Pancreas (tissue), 10 donors: ENCODE results near the gene STK10. TPM values are rescaled to one million over a fixed set of nuclear protein-coding genes. Genes with fewer than 3 reads are reported as not detected.
A peak's percentile ranks its signal among the peaks of the same experiment; 100 is the strongest.

Experiments used
- ATAC-seq, 4 donors: fragments of 200-7000 bp; cut with Tn5 transposase; one replicate each; pipeline versions ENCODE4 v1.8.0 to v1.9.1; 2020; ENCODE audit warnings: mild to moderate bottlenecking in 4 of 4, moderate library complexity in 4 of 4
- DNase-seq, 6 donors: peaks; one replicate each; pipeline ENCODE4 v3.0.0-alpha.2; 2020
- FAIRE-seq: peaks from 2 replicates; lab custom pipeline; 2012; peaks lifted over from hg19 to GRCh38; lab: Jason Lieb, UNC
- H3K27ac ChIP-seq, 4 donors: fragments of 200-600 bp; sonication (generic); 1 replicate in 3 of 4; 2 replicates in 1 of 4; pipeline versions ENCODE4 v1.5.0 to v1.8.0; 2020
- H3K27me3 ChIP-seq, 4 donors: fragments of 200-600 bp; one replicate each; pipeline ENCODE4 v1.8.0; 2021
- H3K36me3 ChIP-seq, 3 donors: fragments of 200-600 bp; sonication (generic) in 1 of 3; one replicate each; pipeline versions ENCODE4 v1.5.0 to v1.8.0; 2020 to 2021
- H3K4me1 ChIP-seq, 3 donors: fragments of 200-600 bp; one replicate each; pipeline ENCODE4 v1.8.0; 2021
- H3K4me3 ChIP-seq, 4 donors: fragments of 200-600 bp; sonication (generic) in 2 of 4; one replicate each; pipeline versions ENCODE4 v1.5.0 to v1.8.0; 2020 to 2021
- H3K9me3 ChIP-seq, 4 donors: fragments of 200-600 bp; one replicate each; pipeline ENCODE4 v1.8.0; 2021
- WGBS, 2 donors: extraction: QIAGEN DNeasy Blood & Tissue Kit; methylation state at CpG; one replicate each; pipeline ENCODE4 v1.1.7; 2013; 5-methylcytosine and 5-hydroxymethylcytosine counted together
- intact Hi-C, 3 donors: fragments of 100-400 bp; cut with DNase I; formaldehyde crosslinking; loops; one replicate each; pipeline versions ENCODE4 v1.11.1 to v1.14.2; 2022
- polyA plus RNA-seq, 2 donors: library from polyadenylated mRNA; stranded (reverse); fragments of 200-250 nt; gene quantifications; one replicate each; pipeline ENCODE4 v1.2.3, GENCODE V29; 2013
- total RNA-seq, 6 donors: library from RNA; stranded (reverse); fragmentation: NEBNext Ultra II Directional in 4 of 6; extraction: Animal tissue kit (Norgen Biotek cat#: 25700) in 4 of 6; gene quantifications; one replicate each; pipeline versions ENCODE4 v1.2.1 to v1.2.4, GENCODE V29; 2021 to 2023
- TF ChIP-seq, protein P1 (sequence below), 4 donors: fragments of 200-600 bp; sonication (generic) in 3 of 4; IDR thresholded peaks; one replicate each; pipeline versions ENCODE4 v1.5.0 to v1.8.0; 2021; ENCODE audit warnings: antibody characterized with exemption in 4 of 4
- donor health status: healthy with polysubstance abuse.
- donor health status: DM: no; HTN: no; CAD: no; lungs with moderate emphysema.
- donor health status: DM: no; HTN: no; CAD: no.
- donor health status: control.
- donor health status: control.
- donor health status: Bipolar disorder and iron deficiency.
- donor health status: DM: yes; HTN: yes; CAD: no.
- donor health status: DM: no; HTN: no; CAD: no.
- donor health status: DM: no; HTN: no; CAD: no.
- donor health status: DM: yes; HTN: yes; CAD: no.

The STK10 gene
- total and polyA plus RNA-seq, 8 donors: 4.1 to 16.3 (median 7.3) TPM

DNA sequence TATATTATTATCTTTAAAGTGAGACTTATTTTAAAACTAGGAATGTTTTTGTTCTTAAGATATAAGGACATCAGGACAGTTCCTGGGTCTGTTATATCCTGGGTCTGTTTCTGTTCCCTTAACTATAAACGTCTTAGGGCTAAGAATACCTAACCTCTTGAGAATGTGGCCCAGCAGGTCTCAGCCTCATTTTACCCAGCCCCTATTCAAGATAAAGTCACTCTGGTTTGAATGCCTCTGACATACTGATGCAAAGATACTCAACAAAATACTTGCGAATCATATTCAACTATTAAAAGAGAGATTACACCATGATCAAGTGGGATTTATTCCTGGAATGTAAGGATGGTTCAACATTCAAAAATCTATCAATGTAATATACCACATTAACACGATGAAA is 51.0 kb downstream of the STK10 start:
- intact Hi-C loops: no loop called here
- ATAC-seq (no peak), FAIRE-seq (no peak), DNase-seq (no peak)
- no peaks in the 10 kb centered on the region for H3K27me3 ChIP-seq
- TF ChIP-seq, protein P1, sequence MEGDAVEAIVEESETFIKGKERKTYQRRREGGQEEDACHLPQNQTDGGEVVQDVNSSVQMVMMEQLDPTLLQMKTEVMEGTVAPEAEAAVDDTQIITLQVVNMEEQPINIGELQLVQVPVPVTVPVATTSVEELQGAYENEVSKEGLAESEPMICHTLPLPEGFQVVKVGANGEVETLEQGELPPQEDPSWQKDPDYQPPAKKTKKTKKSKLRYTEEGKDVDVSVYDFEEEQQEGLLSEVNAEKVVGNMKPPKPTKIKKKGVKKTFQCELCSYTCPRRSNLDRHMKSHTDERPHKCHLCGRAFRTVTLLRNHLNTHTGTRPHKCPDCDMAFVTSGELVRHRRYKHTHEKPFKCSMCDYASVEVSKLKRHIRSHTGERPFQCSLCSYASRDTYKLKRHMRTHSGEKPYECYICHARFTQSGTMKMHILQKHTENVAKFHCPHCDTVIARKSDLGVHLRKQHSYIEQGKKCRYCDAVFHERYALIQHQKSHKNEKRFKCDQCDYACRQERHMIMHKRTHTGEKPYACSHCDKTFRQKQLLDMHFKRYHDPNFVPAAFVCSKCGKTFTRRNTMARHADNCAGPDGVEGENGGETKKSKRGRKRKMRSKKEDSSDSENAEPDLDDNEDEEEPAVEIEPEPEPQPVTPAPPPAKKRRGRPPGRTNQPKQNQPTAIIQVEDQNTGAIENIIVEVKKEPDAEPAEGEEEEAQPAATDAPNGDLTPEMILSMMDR (IDR thresholded peaks at IDR 0.05): no peak
- H3K4me1 ChIP-seq: peaks cover 0 to 5% (median 0%) of the 10 kb centered on the region in 3 donors
- H3K4me3 ChIP-seq: no peak overlapping the region
- no peaks in the 10 kb centered on the region for H3K9me3 ChIP-seq
- no peak overlapping the region for H3K27ac ChIP-seq
- no peaks in the 10 kb centered on the region for H3K36me3 ChIP-seq
- 87 to 90% methylated on average over 3 of the region's 3 CpGs for WGBS, 2 donors

DNA sequence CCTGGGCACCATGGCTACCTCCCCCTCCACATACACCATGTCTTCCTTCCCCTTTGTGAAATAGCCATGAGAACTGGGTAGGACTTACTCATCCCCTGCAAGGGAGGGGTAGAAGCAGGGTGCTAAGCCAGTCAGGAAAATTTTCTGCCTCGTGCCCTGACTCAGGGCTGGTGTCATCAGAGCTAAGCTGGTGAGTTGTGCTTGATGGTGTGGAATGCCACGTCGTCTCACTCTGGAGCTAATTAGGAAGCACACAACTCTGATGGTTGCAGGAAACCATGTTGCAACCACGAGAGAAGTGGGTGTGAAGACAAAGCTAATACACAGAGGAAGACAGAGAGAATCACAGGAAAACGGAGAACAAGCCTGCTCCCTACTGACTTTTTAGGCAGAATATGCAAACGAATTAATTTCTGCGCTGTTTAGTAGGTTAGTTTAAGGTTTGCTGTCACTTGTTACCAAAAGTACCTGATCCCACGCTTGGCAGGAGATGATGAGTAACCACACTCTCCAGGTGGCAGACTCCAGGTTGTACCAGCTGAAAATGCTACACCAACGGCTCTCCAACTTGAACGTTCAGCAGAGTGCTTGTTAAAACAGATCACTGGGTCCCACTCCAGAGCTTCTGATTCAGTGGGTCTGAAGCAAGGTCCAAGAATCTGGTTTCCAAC is 54.5 kb downstream of the STK10 start:
- intact Hi-C loops: no loop called here
- Histone ChIP-seq H3K4me3 (no peak overlapping the region), H3K36me3 (no peaks in the 10 kb centered on the region), H3K9me3 (no peaks in the 10 kb centered on the region), H3K27me3 (no peaks in the 10 kb centered on the region), H3K4me1 (no peaks in the 10 kb centered on the region), H3K27ac (peak overlapping the region in 1 of 4 donors; percentile 50)
- TF ChIP-seq, protein P1 (IDR thresholded peaks at IDR 0.05): no peak
- peak in 3 of 4 donors; percentile 56 to 90 (median 83) for ATAC-seq
- no peak for FAIRE-seq
- DNase-seq: peak in 1 of 6 donors; percentile 13
- WGBS, 2 donors: 82 to 84% methylated on average over 10 of the region's 10 CpGs

DNA sequence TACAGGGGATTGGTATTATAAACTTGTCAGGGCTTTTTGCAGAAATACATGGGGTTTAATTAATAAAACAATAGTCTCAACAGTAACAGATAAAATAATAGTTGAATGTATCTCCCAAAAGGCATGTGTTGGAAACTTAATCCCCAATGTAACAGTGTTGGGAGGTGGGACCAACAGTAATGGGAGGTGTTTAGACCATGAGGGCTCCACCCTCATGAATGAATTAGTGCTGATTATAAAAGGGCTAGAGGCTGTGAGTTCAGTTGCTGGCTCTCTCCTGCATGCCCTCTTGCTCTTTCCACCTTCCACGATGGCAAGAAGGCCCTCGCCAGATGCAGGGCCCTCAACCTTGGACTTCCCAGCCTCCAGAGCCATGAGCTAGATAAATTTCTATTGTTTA is 56.3 kb downstream of the STK10 start:
- no peak for FAIRE-seq
- Histone ChIP-seq H3K27ac (peak overlapping the region in 1 of 4 donors; percentile 50), H3K9me3 (no peaks in the 10 kb centered on the region), H3K4me3 (no peak overlapping the region), H3K4me1 (no peaks in the 10 kb centered on the region), H3K36me3 (no peaks in the 10 kb centered on the region), H3K27me3 (no peaks in the 10 kb centered on the region)
- TF ChIP-seq, protein P1 (IDR thresholded peaks at IDR 0.05): no peak
- 92 to 93% methylated on average over 2 of the region's 2 CpGs for WGBS, 2 donors
- peak in 1 of 6 donors; percentile 9 for DNase-seq
- ATAC-seq: no peak
- intact Hi-C loops: no loop called here

DNA sequence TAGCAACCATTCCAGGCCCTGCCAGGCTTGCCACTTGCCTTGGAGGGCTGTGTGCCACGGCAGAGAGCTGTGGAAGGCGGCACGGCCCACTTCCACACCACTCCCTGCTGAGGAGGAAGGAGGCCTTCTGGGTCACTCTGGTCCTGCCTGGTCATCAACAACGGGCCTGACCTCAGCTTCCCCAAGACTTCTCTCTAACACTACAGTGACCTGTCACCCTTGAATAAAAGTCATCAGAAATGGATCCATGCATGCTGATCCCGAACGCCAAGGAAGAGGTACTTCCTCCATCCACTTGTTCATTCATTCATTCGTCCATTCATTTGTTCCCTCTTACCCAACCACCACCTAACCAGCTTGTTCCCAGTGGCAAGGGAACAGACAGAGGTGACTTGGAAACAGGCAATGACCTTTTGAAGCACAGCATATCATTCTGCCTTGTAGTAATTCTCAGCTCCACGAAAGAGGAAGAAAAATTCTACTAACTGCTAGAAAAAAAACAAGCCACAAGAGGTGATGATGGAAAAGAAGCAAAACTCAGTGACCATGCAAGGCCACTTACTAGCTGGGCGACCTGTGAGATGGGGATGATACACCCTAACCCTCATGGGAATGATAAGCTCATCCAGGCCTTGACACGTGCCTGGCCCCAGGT is 58.6 kb downstream of the STK10 start:
- H3K9me3 ChIP-seq: no peaks in the 10 kb centered on the region
- FAIRE-seq: no peak
- WGBS, 2 donors: 89% methylated on average over 10 of the region's 10 CpGs
- no peaks in the 10 kb centered on the region for H3K4me1 ChIP-seq
- peak in 1 of 6 donors; percentile 20 for DNase-seq
- no peaks in the 10 kb centered on the region for H3K27me3 ChIP-seq
- peak in 2 of 4 donors; percentile 42 to 50 for ATAC-seq
- intact Hi-C loops: no loop called here
- no peaks in the 10 kb centered on the region for H3K36me3 ChIP-seq
- no peak overlapping the region for H3K4me3 ChIP-seq
- TF ChIP-seq, protein P1 (IDR thresholded peaks at IDR 0.05): no peak
- no peak overlapping the region for H3K27ac ChIP-seq

DNA sequence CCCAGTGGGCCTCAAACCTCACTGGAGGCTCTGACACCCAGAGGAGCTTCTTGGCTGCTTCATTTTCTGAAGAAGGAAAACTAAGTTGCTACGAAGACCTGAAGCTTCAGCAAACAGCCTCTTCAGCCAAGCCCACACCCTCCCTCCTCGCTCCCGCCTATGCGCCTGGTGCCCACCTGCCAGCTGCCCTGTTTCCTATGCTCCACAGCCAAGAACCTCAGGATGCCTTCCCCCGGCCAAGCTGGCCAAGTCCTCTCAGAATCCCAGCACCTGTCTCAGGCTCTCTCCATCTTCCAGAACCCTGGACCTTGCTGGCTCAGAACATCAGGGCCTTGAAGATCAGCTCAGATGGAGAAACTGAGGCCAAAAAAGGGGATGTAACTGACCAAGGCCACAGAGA is 60.4 kb downstream of the STK10 start:
- no peaks in the 10 kb centered on the region for H3K4me1 ChIP-seq
- no peak overlapping the region for H3K4me3 ChIP-seq
- H3K36me3 ChIP-seq: no peaks in the 10 kb centered on the region
- H3K27me3 ChIP-seq: no peaks in the 10 kb centered on the region
- FAIRE-seq: no peak
- no peaks in the 10 kb centered on the region for H3K9me3 ChIP-seq
- TF ChIP-seq, protein P1 (IDR thresholded peaks at IDR 0.05): no peak
- intact Hi-C loops: no loop called here
- H3K27ac ChIP-seq: no peak overlapping the region
- 93 to 94% methylated on average over 5 of the region's 5 CpGs for WGBS, 2 donors
- DNase-seq: no peak
- ATAC-seq: no peak
